Measurements from ENCODE around the gene RBM19. TPM values are rescaled to one million over a fixed set of nuclear protein-coding genes. Genes with fewer than 3 reads are reported as not detected.

Gene RBM19
- total and polyA plus RNA-seq, 4 donors = 7.9 to 18.7 (median 9.0) TPM

DNA sequence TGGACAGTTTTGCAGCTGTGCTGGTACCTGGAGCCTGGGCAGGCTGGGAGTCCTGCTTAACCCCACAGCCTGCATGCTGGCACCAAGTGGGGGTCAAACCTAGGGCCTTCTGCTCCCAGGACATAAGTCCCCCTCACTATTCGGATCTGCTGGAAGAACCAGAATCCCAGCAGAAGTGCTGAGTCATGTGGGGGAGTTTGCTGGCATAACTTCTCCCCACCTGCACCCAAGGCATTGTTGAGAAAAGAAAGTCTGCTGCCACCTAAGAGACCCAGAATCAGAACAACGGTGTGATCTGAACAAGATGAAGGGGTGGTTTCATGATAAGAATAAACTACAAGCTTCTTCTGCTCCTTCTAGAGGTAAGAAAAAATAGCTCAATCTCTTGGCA, 102.7 kb downstream of the RBM19 start:
- Histone ChIP-seq H3K27ac (ENCODE audit: low read depth in 1 of 2, low read length in 2 of 2) (no peak overlapping the region), H3K9me3 (ENCODE audit: control insufficient read depth in 4 of 4, low read length in 3 of 4) (no peaks in the 10 kb centered on the region), H3K9ac (ENCODE audit: low read depth in 1 of 2, low read length in 2 of 2) (no peak overlapping the region), H3K4me1 (ENCODE audit: control insufficient read depth in 4 of 4, insufficient read depth in 4 of 4, low read length in 3 of 4) (no peaks in the 10 kb centered on the region), H3K36me3 (ENCODE audit: control insufficient read depth in 4 of 4, insufficient read depth in 3 of 4, low read depth in 1 of 4, low read length in 3 of 4) (peaks cover 0 to 5% (median 0%) of the 10 kb centered on the region in 4 donors), H3K4me3 (ENCODE audit: low read depth in 1 of 3, low read length in 3 of 3) (no peak overlapping the region), H3K27me3 (ENCODE audit: control insufficient read depth in 4 of 4, insufficient read depth in 4 of 4, low read length in 3 of 4) (no peaks in the 10 kb centered on the region)
- TF ChIP-seq FOXA1 (IDR thresholded peaks at IDR 0.05) (no peak), TAF1 (conservative IDR thresholded peaks at IDR 0.05) (no peak), NR2F2 (IDR thresholded peaks at IDR 0.05) (no peak), HNF4A (conservative IDR thresholded peaks at IDR 0.05) (no peak), RAD21 (IDR thresholded peaks at IDR 0.05) (no peak), JUND (IDR thresholded peaks at IDR 0.05) (no peak), HNF4G (IDR thresholded peaks at IDR 0.05) (no peak), YY1 (IDR thresholded peaks at IDR 0.05) (no peak), GABPA (IDR thresholded peaks at IDR 0.05 in 1 of 2, conservative IDR thresholded peaks at IDR 0.05 in 1 of 2) (no peak), FOXA2 (IDR thresholded peaks at IDR 0.05) (no peak), SP1 (IDR thresholded peaks at IDR 0.05) (no peak), EGR1 (IDR thresholded peaks at IDR 0.05; ENCODE audit: low read depth in 2 of 2) (no peak), RXRA (IDR thresholded peaks at IDR 0.05) (no peak)
- TF ChIP-seq, protein P1, sequence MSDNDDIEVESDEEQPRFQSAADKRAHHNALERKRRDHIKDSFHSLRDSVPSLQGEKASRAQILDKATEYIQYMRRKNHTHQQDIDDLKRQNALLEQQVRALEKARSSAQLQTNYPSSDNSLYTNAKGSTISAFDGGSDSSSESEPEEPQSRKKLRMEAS (IDR thresholded peaks at IDR 0.05) = no peak
- TF ChIP-seq, protein P2, sequence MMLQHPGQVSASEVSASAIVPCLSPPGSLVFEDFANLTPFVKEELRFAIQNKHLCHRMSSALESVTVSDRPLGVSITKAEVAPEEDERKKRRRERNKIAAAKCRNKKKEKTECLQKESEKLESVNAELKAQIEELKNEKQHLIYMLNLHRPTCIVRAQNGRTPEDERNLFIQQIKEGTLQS (IDR thresholded peaks at IDR 0.05) = no peak
- TF ChIP-seq, protein P3, sequence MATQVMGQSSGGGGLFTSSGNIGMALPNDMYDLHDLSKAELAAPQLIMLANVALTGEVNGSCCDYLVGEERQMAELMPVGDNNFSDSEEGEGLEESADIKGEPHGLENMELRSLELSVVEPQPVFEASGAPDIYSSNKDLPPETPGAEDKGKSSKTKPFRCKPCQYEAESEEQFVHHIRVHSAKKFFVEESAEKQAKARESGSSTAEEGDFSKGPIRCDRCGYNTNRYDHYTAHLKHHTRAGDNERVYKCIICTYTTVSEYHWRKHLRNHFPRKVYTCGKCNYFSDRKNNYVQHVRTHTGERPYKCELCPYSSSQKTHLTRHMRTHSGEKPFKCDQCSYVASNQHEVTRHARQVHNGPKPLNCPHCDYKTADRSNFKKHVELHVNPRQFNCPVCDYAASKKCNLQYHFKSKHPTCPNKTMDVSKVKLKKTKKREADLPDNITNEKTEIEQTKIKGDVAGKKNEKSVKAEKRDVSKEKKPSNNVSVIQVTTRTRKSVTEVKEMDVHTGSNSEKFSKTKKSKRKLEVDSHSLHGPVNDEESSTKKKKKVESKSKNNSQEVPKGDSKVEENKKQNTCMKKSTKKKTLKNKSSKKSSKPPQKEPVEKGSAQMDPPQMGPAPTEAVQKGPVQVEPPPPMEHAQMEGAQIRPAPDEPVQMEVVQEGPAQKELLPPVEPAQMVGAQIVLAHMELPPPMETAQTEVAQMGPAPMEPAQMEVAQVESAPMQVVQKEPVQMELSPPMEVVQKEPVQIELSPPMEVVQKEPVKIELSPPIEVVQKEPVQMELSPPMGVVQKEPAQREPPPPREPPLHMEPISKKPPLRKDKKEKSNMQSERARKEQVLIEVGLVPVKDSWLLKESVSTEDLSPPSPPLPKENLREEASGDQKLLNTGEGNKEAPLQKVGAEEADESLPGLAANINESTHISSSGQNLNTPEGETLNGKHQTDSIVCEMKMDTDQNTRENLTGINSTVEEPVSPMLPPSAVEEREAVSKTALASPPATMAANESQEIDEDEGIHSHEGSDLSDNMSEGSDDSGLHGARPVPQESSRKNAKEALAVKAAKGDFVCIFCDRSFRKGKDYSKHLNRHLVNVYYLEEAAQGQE (IDR thresholded peaks at IDR 0.05) = no peak
- TF ChIP-seq, protein P4, sequence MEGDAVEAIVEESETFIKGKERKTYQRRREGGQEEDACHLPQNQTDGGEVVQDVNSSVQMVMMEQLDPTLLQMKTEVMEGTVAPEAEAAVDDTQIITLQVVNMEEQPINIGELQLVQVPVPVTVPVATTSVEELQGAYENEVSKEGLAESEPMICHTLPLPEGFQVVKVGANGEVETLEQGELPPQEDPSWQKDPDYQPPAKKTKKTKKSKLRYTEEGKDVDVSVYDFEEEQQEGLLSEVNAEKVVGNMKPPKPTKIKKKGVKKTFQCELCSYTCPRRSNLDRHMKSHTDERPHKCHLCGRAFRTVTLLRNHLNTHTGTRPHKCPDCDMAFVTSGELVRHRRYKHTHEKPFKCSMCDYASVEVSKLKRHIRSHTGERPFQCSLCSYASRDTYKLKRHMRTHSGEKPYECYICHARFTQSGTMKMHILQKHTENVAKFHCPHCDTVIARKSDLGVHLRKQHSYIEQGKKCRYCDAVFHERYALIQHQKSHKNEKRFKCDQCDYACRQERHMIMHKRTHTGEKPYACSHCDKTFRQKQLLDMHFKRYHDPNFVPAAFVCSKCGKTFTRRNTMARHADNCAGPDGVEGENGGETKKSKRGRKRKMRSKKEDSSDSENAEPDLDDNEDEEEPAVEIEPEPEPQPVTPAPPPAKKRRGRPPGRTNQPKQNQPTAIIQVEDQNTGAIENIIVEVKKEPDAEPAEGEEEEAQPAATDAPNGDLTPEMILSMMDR (IDR thresholded peaks at IDR 0.05; ENCODE audit: low read depth, low read length, missing input control) = no peak
- TF ChIP-seq, protein P5, sequence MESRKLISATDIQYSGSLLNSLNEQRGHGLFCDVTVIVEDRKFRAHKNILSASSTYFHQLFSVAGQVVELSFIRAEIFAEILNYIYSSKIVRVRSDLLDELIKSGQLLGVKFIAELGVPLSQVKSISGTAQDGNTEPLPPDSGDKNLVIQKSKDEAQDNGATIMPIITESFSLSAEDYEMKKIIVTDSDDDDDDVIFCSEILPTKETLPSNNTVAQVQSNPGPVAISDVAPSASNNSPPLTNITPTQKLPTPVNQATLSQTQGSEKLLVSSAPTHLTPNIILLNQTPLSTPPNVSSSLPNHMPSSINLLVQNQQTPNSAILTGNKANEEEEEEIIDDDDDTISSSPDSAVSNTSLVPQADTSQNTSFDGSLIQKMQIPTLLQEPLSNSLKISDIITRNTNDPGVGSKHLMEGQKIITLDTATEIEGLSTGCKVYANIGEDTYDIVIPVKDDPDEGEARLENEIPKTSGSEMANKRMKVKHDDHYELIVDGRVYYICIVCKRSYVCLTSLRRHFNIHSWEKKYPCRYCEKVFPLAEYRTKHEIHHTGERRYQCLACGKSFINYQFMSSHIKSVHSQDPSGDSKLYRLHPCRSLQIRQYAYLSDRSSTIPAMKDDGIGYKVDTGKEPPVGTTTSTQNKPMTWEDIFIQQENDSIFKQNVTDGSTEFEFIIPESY (IDR thresholded peaks at IDR 0.05) = no peak
- WGBS = 94% methylated on average over 2 of the region's 2 CpGs
- DNase-seq (ENCODE audit: low spot score) = no peak
